Ammon's horn (tissue), 1 donor: ENCODE data around the gene FMNL3.

Experiments used
- DNase-seq: peaks from one replicate; pipeline ENCODE4 v3.0.0-alpha.2; 2016; ENCODE audit warnings: low spot score

Gene FMNL3

GRCh38 chr12:49649892-49650291, 57.3 kb downstream of the FMNL3 start:
- DNase-seq: no peak

- DNase-seq: no peak
These were observed 57.8 kb downstream of the FMNL3 start for GRCh38 chr12:49649445-49649844.

DNA sequence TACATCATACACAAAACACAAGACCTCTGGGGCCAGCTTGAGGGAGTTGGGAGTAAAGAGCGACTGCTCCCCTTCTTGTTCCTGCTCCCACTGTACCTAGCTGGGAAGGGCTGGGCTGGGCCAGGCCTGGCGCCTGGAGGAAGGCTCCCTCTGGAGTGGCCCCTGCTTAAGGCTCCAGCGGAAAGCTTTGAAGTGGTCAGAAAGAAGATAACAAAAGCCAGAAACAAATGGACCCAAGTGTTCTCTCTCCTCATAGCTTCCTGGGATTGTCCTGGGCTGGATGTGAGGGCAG, 58.5 kb downstream of the FMNL3 start:
- DNase-seq: no peak

GRCh38 chr12:49647827-49648711, 59.1 kb downstream of the FMNL3 start:
- DNase-seq: no peak

DNA sequence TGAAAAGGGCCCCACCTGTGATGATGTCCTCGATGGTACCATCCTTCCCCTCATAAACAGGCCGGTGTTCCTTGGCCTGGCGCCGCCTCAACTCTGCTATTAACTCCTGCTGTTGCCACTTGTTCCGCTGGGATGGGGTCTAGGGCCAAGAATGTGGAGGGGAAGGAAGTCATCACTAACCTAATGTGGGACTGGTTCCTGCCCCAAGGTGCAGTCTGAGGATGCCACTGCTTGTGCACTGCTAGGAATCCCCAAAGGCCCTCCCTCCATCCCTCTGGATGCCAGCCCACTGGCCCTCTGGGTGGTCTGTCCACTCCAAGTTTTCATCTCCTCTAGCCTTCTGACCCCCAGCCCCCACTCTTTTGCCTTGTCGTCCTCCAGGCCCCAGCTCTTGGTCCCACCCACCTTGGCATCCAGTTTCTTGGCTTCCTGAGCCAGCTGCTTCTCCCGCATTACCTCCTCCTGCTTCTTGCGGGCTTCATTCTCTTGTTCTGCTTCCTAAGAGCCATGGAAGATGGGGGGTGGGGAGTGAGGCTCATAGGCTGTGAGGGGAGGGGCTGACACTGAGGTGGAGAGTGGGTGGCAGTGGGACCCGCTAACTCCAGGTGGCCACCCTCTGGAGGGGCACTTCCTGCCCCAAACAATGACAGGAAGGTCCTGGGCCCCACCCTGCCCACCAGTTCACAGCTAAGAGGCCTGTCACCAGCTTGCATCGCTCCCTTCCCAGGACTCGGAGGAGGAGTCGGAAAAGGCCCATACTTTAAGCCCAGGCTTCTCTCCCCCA, 60.1 kb downstream of the FMNL3 start:
- DNase-seq: no peak

GRCh38 chr12:49646331-49646830, 60.8 kb downstream of the FMNL3 start:
- DNase-seq: no peak

GRCh38 chr12:49645146-49646039, 61.8 kb downstream of the FMNL3 start:
- DNase-seq: no peak

GRCh38 chr12:49644620-49644994, 62.6 kb downstream of the FMNL3 start:
- peak; percentile 92 for DNase-seq

DNA sequence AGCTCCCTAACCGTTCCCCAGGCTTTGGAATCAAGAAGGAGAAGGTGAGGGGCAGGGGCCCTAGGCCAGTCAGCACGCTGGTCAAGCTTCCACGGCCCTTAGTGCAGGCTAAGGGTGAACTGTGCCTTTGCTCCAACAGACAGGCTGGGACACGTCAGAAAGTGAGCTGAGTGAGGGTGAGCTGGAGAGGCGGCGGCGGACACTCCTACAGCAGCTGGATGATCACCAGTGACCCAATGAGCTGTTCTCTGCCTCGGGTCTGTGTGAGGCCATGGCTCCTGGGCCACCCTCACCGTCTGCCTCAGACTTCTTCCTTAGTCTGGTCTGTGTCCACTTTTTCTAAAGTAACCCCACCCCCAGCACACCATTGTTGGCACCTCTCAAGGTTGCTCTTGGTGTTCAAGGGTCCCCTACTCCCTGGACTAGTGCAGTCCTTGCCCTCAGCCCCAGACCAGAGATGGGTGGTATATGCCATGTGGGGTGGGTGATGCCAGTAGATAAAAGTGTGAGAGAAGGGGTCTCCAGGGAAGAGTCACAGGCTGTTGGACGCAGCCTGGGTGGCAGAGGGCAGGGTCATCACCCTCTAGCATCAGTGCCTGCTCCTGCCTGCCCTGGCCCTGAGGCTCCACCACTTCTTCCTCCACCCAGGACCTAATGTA, 63.1 kb downstream of the FMNL3 start:
- no peak for DNase-seq

DNA sequence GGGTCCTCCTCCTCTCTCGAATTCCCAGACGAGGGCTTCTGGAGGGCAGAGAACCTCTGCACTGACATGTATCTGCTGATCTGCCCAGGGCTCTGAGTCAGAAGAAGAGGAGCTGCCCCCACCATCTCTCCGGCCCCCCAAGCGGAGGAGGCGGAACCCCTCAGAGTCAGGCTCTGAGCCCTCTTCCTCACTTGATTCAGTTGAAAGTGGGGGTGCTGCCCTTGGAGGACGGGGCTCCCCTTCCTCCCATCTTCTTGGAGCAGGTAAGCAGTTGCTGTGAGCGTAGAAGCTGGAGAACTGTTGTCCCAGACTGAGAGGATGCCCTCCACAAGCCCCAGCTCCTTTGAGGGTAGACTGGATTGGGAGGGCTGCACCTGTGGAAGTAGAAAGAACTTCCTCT, 64.1 kb downstream of the FMNL3 start:
- DNase-seq: no peak

DNA sequence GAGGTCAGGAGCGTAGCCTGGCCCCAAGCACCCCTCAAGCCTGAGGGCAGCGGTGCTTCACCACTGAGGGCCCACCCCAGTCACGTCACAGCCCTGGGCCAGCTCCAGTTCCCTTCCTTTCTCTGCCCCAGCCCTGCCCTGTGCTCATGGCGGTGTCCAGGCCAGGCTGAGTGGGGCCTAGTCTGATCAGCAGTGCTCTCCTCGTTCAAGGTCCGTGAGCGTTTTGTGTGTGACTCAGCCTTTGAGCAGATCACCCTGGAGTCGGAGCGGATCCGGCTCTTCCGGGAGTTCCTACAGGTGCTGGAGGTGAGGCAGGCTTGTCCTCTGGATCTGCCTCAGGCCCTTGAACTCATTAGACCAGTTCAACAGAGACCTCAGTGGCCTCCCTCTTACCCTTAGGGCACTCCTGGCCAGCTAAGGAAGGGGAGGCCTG, 64.8 kb downstream of the FMNL3 start:
- no peak for DNase-seq

GRCh38 chr12:49641748-49642369, 65.3 kb downstream of the FMNL3 start:
- DNase-seq: no peak

GRCh38 chr12:49636979-49637755, 70.0 kb downstream of the FMNL3 start:
- DNase-seq: peak; percentile 88

GRCh38 chr12:49636574-49636973, 70.6 kb downstream of the FMNL3 start:
- DNase-seq: no peak

DNA sequence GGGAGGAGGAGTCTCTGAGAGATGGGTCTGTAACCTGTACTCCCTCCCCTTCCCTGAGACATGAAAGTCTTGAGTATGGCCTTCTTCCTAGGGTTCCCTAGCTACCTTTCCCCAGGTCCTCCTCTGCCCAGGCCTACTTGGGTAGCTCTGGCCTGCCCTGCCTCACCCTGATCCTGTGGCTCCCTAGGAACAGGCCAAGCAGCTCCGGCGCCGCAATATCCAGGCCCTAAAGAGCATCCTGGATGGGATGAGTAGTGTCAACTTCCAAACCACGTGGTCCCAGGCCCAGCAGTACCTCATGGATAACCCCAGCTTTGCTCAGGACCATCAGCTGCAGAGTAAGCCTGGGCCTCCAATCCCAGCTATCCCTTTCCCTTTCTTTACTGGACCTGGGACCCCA, 71.5 kb downstream of the FMNL3 start:
- DNase-seq: no peak

DNA sequence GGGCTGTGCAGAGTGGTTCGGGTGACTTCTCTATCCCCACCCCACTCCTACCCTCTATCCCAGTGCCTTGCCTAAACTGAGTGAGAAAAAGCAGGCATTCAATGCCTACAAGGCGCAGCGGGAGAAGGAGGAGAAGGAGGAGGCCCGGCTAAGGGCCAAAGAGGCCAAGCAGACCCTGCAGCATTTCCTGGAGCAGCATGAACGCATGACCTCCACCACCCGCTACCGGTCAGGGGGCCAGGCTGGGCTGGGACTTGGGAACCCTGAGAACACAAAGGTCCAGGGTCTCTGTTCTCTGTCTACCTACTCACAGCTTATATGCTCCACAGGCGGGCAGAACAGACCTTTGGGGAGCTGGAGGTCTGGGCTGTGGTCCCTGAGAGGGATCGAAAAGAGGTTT, 72.2 kb downstream of the FMNL3 start:
- no peak for DNase-seq

DNA sequence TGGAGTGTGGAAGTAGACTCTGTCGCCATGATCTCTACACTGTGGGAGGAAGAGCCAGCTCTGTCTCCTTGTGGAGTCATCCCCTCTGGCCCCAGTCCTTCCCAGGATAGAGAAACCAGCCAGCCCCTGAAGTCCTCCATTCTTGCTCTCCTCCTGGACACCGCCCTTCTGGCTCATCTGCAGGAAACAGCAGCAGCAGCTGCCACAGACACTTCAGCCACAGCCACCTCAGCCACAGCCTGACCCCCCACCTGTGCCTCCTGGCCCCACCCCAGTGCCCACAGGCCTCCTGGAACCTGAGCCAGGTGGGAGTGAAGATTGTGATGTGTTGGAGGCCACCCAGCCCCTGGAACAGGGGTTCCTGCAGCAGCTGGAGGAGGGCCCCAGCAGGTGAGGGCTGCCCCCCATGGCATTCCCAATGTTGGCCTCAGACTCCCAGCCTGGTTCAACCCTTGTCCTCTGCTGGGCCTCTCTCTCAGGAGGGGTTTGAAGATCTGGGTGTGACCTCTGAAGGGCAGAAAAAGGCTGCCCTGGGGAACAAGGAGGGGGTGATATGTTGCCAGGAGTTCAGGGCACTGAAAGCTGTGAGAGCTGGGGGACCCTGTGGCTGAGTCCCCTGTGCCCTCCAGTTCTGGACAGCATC, 73.4 kb downstream of the FMNL3 start:
- DNase-seq: no peak

GRCh38 chr12:49632986-49633702, 74.1 kb downstream of the FMNL3 start:
- no peak for DNase-seq

DNA sequence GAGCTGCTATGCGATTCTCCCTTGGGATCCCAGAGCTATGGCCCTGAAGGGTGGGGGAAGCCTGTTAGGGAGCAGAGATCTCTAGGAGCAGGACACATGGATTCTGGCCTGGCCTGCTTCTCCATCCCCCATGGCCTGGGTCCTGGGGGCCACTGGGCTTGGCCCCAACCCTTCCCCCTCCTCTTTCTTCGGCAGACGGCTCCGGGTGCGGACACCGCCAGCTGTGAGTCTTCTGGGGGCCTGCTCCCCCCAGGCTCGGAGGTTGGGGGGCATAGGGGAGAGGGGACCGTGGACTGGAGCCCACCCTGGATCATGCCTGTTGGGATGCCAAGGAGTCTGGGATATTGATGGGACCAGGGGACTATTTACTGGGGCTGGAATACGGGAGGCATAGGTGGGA, 74.8 kb downstream of the FMNL3 start:
- no peak for DNase-seq
